Measurements from ENCODE around the gene CD2AP. TPM values are rescaled to one million over a fixed set of nuclear protein-coding genes. Genes with fewer than 3 reads are reported as not detected.

The CD2AP gene
- total and polyA plus RNA-seq, 7 donors, result 17.7 to 80.2 (median 21.8) TPM

DNA sequence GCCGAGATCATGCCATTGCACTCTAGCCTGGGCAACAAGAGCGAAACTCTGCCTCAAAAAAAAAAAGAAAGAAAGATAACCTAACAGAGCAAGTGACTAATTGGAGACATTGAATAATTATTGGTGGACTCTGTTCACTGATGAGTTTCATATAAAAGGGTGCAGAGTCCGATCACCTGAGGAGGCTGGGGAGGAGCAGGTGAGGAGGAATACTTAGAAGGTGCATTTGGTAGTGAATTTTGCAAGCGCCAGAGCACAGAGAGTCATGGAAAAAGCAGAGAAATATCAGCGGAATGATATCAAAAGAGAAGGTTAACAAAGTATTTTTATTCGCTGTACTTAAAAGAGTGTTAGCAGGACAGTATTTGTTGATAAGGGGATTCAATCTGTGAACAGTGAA lies 44.4 kb downstream of the CD2AP start:
- DNase-seq, result no peak
- intact Hi-C loops (cut with DNase I), result no loop called here
- no peaks in the 10 kb centered on the region for H3K9me3 ChIP-seq
- no peak overlapping the region for H3K4me3 ChIP-seq
- no peaks in the 10 kb centered on the region for H3K27me3 ChIP-seq
- no peaks in the 10 kb centered on the region for H3K36me3 ChIP-seq
- TF ChIP-seq CTCF (IDR thresholded peaks at IDR 0.05), result no peak
- TF ChIP-seq EP300 (IDR thresholded peaks at IDR 0.05), result no peak
- no peak for TF ChIP-seq POLR2AphosphoS5 (IDR thresholded peaks at IDR 0.05)
- no peak for TF ChIP-seq POLR2A (IDR thresholded peaks at IDR 0.05)
- H3K4me1 ChIP-seq, result peaks cover 0 to 15% (median 9%) of the 10 kb centered on the region in 4 donors
- WGBS, 2 donors, result 68 to 94% methylated on average over 6 of the region's 6 CpGs
- no peak overlapping the region for H3K27ac ChIP-seq

- 80 to 90% methylated on average over 3 of the region's 3 CpGs for WGBS, 2 donors
- Histone ChIP-seq H3K4me1 (peaks cover 0 to 15% (median 9%) of the 10 kb centered on the region in 4 donors), H3K27ac (no peak overlapping the region), H3K27me3 (no peaks in the 10 kb centered on the region), H3K9me3 (no peaks in the 10 kb centered on the region), H3K4me3 (no peak overlapping the region), H3K36me3 (no peaks in the 10 kb centered on the region)
- no peak for DNase-seq
- intact Hi-C loops (cut with DNase I), result no loop called here
- TF ChIP-seq CTCF (IDR thresholded peaks at IDR 0.05), result no peak
- TF ChIP-seq POLR2A (IDR thresholded peaks at IDR 0.05), result no peak
These were observed 46.7 kb downstream of the CD2AP start for GRCh38 chr6:47524136-47524845.

- DNase-seq, result no peak
- intact Hi-C loops (cut with DNase I), result no loop called here
- Histone ChIP-seq H3K9me3 (no peaks in the 10 kb centered on the region), H3K4me3 (no peak overlapping the region), H3K27ac (no peak overlapping the region), H3K27me3 (no peaks in the 10 kb centered on the region), H3K36me3 (no peaks in the 10 kb centered on the region), H3K4me1 (peaks cover 0 to 15% (median 9%) of the 10 kb centered on the region in 4 donors)
- WGBS, 2 donors, result 16 to 62% methylated on average over 2 of the region's 2 CpGs
- TF ChIP-seq EP300 (IDR thresholded peaks at IDR 0.05), result no peak
- no peak for TF ChIP-seq CTCF (IDR thresholded peaks at IDR 0.05)
- TF ChIP-seq POLR2A (IDR thresholded peaks at IDR 0.05), result no peak
- no peak for TF ChIP-seq POLR2AphosphoS5 (IDR thresholded peaks at IDR 0.05)
These were observed 47.9 kb downstream of the CD2AP start for GRCh38 chr6:47525330-47526057.

DNA sequence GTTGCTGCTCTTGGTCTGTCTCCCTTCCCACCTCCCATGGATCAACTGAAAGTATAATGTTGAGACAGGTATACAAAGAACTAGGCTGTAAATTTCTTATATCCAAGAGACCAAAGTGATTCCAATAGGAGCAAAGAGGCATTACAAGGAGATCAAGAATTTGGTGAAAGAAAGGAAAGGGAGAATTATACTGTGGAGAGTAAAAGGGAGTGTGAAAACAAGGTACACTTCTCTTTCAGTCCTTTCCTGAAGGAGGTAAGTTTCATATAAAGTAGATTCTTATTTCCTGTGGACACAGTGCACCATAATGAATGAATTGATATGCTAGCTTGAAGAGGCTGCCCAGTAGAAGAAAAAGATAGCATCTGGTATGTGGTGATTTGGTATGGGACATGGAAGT lies 49.7 kb downstream of the CD2AP start:
- no peak overlapping the region for H3K27ac ChIP-seq
- H3K4me1 ChIP-seq, result peaks cover 0 to 15% (median 9%) of the 10 kb centered on the region in 4 donors
- intact Hi-C loops (cut with DNase I), result no loop called here
- no peak for TF ChIP-seq POLR2AphosphoS5 (IDR thresholded peaks at IDR 0.05)
- TF ChIP-seq CTCF (IDR thresholded peaks at IDR 0.05), result no peak
- no peak for TF ChIP-seq EP300 (IDR thresholded peaks at IDR 0.05)
- TF ChIP-seq POLR2A (IDR thresholded peaks at IDR 0.05), result no peak
- no peak for DNase-seq
- no peaks in the 10 kb centered on the region for H3K27me3 ChIP-seq
- no peaks in the 10 kb centered on the region for H3K9me3 ChIP-seq
- H3K36me3 ChIP-seq, result no peaks in the 10 kb centered on the region
- no peak overlapping the region for H3K4me3 ChIP-seq

Data from sigmoid colon (tissue), 7 donors.